HepG2 (cell line): ENCODE data around the gene CRMP1.

Experiments
- CBFB ChIP-seq: sonication (generic); formaldehyde crosslinking; IDR thresholded peaks from 2 replicates; pipeline ENCODE4 v1.4.0; 2020; ENCODE audit warnings: missing genetic modification reagents
- CERS6 ChIP-seq: sonication (generic); formaldehyde crosslinking; IDR thresholded peaks from 2 replicates; pipeline ENCODE4 v1.5.0; 2020; ENCODE audit warnings: missing genetic modification reagents
- HNF4G ChIP-seq, 2 experiments: sonication (generic) in 1 of 2; formaldehyde crosslinking in 1 of 2; IDR thresholded peaks; 2 replicates each; pipeline versions ENCODE4 v1.4.0 to v1.6.1; 2011 to 2020; ENCODE audit warnings: borderline replicate concordance in 2 of 2, low read depth in 2 of 2, mild to moderate bottlenecking in 2 of 2, low read length in 1 of 2, missing genetic modification reagents in 1 of 2, moderate library complexity in 1 of 2
- NR2C2 ChIP-seq: sonication (generic); formaldehyde crosslinking; IDR thresholded peaks from 2 replicates; pipeline ENCODE4 v1.4.0; 2020; ENCODE audit warnings: missing genetic modification reagents, mild to moderate bottlenecking, moderate library complexity, borderline replicate concordance
- POLR2A ChIP-seq, 2 experiments: IDR thresholded peaks; 2 replicates each; pipeline ENCODE4 v1.6.1; 2011; ENCODE audit warnings: low read depth in 2 of 2, low read length in 2 of 2, mild to moderate bottlenecking in 1 of 2, moderate library complexity in 1 of 2; ENCODE audit not compliant: insufficient read depth in 1 of 2
- RARG ChIP-seq: sonication (generic); formaldehyde crosslinking; IDR thresholded peaks from 2 replicates; pipeline ENCODE4 v1.4.0; 2020; ENCODE audit warnings: low read depth, mild to moderate bottlenecking, missing genetic modification reagents
- SNAPC4 ChIP-seq: sonication (generic); formaldehyde crosslinking; IDR thresholded peaks from 2 replicates; pipeline ENCODE4 v1.4.0; 2020; ENCODE audit warnings: mild to moderate bottlenecking, missing genetic modification reagents
- U2AF1 ChIP-seq: fragments of 200-400 bp; formaldehyde crosslinking; optimal IDR thresholded peaks from 2 replicates; pipeline ENCODE3; 2017; ENCODE audit warnings: mild to moderate bottlenecking, low read depth, low read length
- USF2 ChIP-seq, 2 experiments: sonication (generic) in 1 of 2; formaldehyde crosslinking in 1 of 2; IDR thresholded peaks; 2 replicates each; pipeline versions ENCODE4 v1.5.1 to v1.6.1; 2011 to 2020; ENCODE audit warnings: borderline replicate concordance in 1 of 2, low read depth in 1 of 2, low read length in 1 of 2, mild to moderate bottlenecking in 1 of 2, missing genetic modification reagents in 1 of 2, moderate library complexity in 1 of 2
- ZNF180 ChIP-seq: sonication (generic); formaldehyde crosslinking; IDR thresholded peaks from 2 replicates; pipeline ENCODE4 v1.4.0; 2020; ENCODE audit warnings: low read depth, missing genetic modification reagents, borderline replicate concordance
- ZNF615 ChIP-seq: sonication (generic); formaldehyde crosslinking; IDR thresholded peaks from 2 replicates; pipeline ENCODE4 v1.5.0; 2020; ENCODE audit warnings: mild to moderate bottlenecking, missing genetic modification reagents, borderline replicate concordance
- ZNF713 ChIP-seq: sonication (generic); formaldehyde crosslinking; IDR thresholded peaks from 2 replicates; pipeline ENCODE4 v1.4.0; 2020; ENCODE audit warnings: mild to moderate bottlenecking, missing genetic modification reagents

GRCh38 chr4:5784960-5785611 is 107.8 kb downstream of the CRMP1 start:
- no peak for TF ChIP-seq SNAPC4 (CRISPR knock-in tag)
- TF ChIP-seq ZNF180 (CRISPR knock-in tag), result no peak
- TF ChIP-seq CBFB (CRISPR knock-in tag), result no peak
- no peak for TF ChIP-seq NR2C2 (CRISPR knock-in tag)
- no peak for TF ChIP-seq POLR2A (IDR thresholded peaks at IDR 0.05; ENCODE audit: insufficient read depth in 1 of 2, low read depth in 2 of 2, low read length in 2 of 2)
- no peak for TF ChIP-seq RARG
- no peak for TF ChIP-seq ZNF713 (CRISPR knock-in tag)
- no peak for TF ChIP-seq HNF4G (IDR thresholded peaks at IDR 0.05; ENCODE audit: borderline replicate concordance, low read depth, low read length)
- TF ChIP-seq HNF4G (CRISPR knock-in tag; IDR thresholded peaks at IDR 0.05; ENCODE audit: borderline replicate concordance, low read depth), result no peak
- no peak for TF ChIP-seq USF2 (IDR thresholded peaks at IDR 0.05; ENCODE audit: low read depth, low read length)
- TF ChIP-seq USF2 (CRISPR knock-in tag; IDR thresholded peaks at IDR 0.05; ENCODE audit: borderline replicate concordance), result no peak
- no peak for TF ChIP-seq ZNF615 (CRISPR knock-in tag)
- TF ChIP-seq CERS6 (CRISPR knock-in tag), result no peak
- TF ChIP-seq U2AF1, result no peak
